ENCODE results near the gene CADM1. TPM values are rescaled to one million over a fixed set of nuclear protein-coding genes. Genes with fewer than 3 reads are reported as not detected.

CADM1 gene
- total and polyA plus RNA-seq, 2 experiments from 2014 or later: 16.5 to 18.0 TPM

- no peak overlapping the region for H3K27ac ChIP-seq (ENCODE audit: low read depth)
- no peak for TF ChIP-seq ETS1 (IDR thresholded peaks at IDR 0.05)
- TF ChIP-seq CTCF (conservative IDR thresholded peaks at IDR 0.05; ENCODE audit: low read depth in 2 of 2): no peak
- no peak for TF ChIP-seq EZH2 (IDR thresholded peaks at IDR 0.05; ENCODE audit: low read depth, unreplicated experiment)
- TF ChIP-seq EZH2phosphoT487 (IDR thresholded peaks at IDR 0.05; ENCODE audit: unreplicated experiment): no peak
- TF ChIP-seq STAT1 (IDR thresholded peaks at IDR 0.05; ENCODE audit: unreplicated experiment): no peak
- no peak for TF ChIP-seq ZNF114 (CRISPR knock-in tag; IDR thresholded peaks at IDR 0.05)
- no peak for TF ChIP-seq JUNB (IDR thresholded peaks at IDR 0.05; ENCODE audit: unreplicated experiment)
- TF ChIP-seq ZNF331 (CRISPR knock-in tag; IDR thresholded peaks at IDR 0.05; ENCODE audit: low read depth): no peak
- TF ChIP-seq NANOG (IDR thresholded peaks at IDR 0.05; ENCODE audit: borderline replicate concordance): no peak
- H3K27me3 Mint-ChIP-seq (ENCODE audit: insufficient read depth, low read depth, poor library complexity): no peaks in the 10 kb centered on the region
Measured at GRCh38 chr11:115244296-115244695, 259.9 kb downstream of the CADM1 start.

GRCh38 chr11:115242982-115243381, 261.2 kb downstream of the CADM1 start:
- no peak overlapping the region for H2AFZ ChIP-seq
- H3K4me2 ChIP-seq: no peak overlapping the region
- no peaks in the 10 kb centered on the region for H3F3A ChIP-seq (replicated peaks; ENCODE audit: low read depth)
- H3K4me3 ChIP-seq: no peak overlapping the region
- no peak overlapping the region for H3K27ac ChIP-seq (ENCODE audit: low read depth)
- H3K4me1 ChIP-seq (ENCODE audit: insufficient read depth): no peaks in the 10 kb centered on the region
- H3K36me3 ChIP-seq (ENCODE audit: insufficient read depth): no peaks in the 10 kb centered on the region
- no peaks in the 10 kb centered on the region for H3K9me3 Mint-ChIP-seq
- H3K4me3 Mint-ChIP-seq: no peak overlapping the region
- DNase-seq (ENCODE audit: low spot score): no peak
- H3K27ac Mint-ChIP-seq: no peak overlapping the region
- no peaks in the 10 kb centered on the region for H3K36me3 Mint-ChIP-seq (ENCODE audit: low read depth)
- peaks cover 13% of the 10 kb centered on the region; the same call in 2 of the 3 replicates for H3K4me1 Mint-ChIP-seq
- H4K20me1 ChIP-seq (replicated peaks; ENCODE audit: insufficient read depth): no peaks in the 10 kb centered on the region
- no peaks in the 10 kb centered on the region for H3K27me3 Mint-ChIP-seq (ENCODE audit: insufficient read depth, low read depth, poor library complexity)
- H3K9me2 ChIP-seq (ENCODE audit: insufficient read depth): no peaks in the 10 kb centered on the region
- H3K79me2 ChIP-seq (replicated peaks; ENCODE audit: insufficient read depth): no peaks in the 10 kb centered on the region
- ATAC-seq: no peak
- no peak for TF ChIP-seq EZH2 (IDR thresholded peaks at IDR 0.05; ENCODE audit: low read depth, unreplicated experiment)
- no peak for TF ChIP-seq REST (IDR thresholded peaks at IDR 0.05; ENCODE audit: unreplicated experiment)
- H3K27me3 ChIP-seq (ENCODE audit: insufficient read depth): no peaks in the 10 kb centered on the region

More at GRCh38 chr11:115244296-115244695, 259.9 kb downstream of the CADM1 start:
- H3K36me3 ChIP-seq (ENCODE audit: insufficient read depth): no peaks in the 10 kb centered on the region
- DNase-seq (ENCODE audit: low spot score): no peak
- no peaks in the 10 kb centered on the region for H3K79me2 ChIP-seq (replicated peaks; ENCODE audit: insufficient read depth)
- no peaks in the 10 kb centered on the region for H3K9me2 ChIP-seq (ENCODE audit: insufficient read depth)
- no peaks in the 10 kb centered on the region for H4K20me1 ChIP-seq (replicated peaks; ENCODE audit: insufficient read depth)
- ATAC-seq: no peak
- no peaks in the 10 kb centered on the region for H3K9me3 Mint-ChIP-seq
- peak overlapping the region; percentile 72 for H3K27ac Mint-ChIP-seq
- H3F3A ChIP-seq (replicated peaks; ENCODE audit: low read depth): no peaks in the 10 kb centered on the region
- no peak overlapping the region for H3K4me3 Mint-ChIP-seq
- no peaks in the 10 kb centered on the region for H3K27me3 ChIP-seq (ENCODE audit: insufficient read depth)
- no peaks in the 10 kb centered on the region for H3K4me1 ChIP-seq (ENCODE audit: insufficient read depth)
- peaks cover 10% of the 10 kb centered on the region; the same call in 2 of the 3 replicates for H3K4me1 Mint-ChIP-seq
- no peak overlapping the region for H3K4me3 ChIP-seq
- no peak overlapping the region for H2AFZ ChIP-seq
- no peak overlapping the region for H3K4me2 ChIP-seq
- H3K36me3 Mint-ChIP-seq (ENCODE audit: low read depth): no peaks in the 10 kb centered on the region
